ENCODE measurements around the gene IL17RC.
"Not testable (repeated sequence)": the region's sequence is repeated elsewhere in the genome, so short reads cannot be mapped to it uniquely, and the experiment has no call there.

Gene IL17RC

DNA sequence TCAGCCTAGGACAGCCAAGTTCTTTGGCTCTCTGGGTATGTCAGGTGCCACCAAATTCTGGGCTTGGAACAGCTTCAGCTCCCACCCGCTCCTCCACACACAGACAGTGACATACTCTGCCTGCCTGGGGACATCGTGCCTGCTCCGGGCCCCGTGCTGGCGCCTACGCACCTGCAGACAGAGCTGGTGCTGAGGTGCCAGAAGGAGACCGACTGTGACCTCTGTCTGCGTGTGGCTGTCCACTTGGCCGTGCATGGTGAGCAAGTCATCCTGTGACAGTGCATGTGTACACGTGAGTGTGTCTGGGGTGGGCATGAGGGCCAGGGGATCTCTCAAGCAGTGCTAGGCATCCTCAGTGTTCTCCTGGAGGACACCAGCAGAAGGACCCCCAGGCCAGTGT, 922 bp downstream of the IL17RC start:
- DNase-seq, result no peak

DNA sequence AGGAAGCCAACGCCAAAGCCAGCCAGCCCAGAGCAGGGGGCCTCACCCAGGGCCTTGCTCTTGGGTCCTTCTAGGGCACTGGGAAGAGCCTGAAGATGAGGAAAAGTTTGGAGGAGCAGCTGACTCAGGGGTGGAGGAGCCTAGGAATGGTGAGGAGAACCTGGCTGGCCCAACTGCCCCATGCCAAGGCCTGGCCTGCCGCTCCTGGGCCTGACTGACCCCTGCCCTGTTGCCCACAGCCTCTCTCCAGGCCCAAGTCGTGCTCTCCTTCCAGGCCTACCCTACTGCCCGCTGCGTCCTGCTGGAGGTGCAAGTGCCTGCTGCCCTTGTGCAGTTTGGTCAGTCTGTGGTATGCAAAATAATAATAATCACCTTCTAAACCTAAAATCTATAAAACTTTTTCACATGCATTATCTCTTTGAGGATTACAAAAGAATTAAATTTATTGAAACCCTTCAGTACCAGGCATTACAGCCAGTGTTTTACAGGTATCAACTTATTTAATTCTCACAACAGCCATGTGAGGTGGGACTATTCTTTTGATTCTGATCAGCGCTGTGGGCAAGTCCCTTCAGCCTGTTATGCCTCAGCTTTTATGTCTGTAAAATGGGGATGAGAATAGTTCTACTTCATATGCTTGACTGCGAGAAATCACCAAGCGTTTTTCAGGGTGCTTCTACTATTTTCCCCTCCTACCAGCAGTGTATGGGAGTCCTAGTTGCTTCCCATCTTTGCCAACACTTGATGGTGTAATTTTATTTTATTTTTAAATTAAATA, 1.6 kb downstream of the IL17RC start:
- no peak for DNase-seq

- no peak for DNase-seq
Observed at GRCh38 chr3:9928158-9928557, 11.3 kb downstream of the IL17RC start.

- DNase-seq, result no peak
Observed at GRCh38 chr3:9930804-9931418, 14.0 kb downstream of the IL17RC start.

DNA sequence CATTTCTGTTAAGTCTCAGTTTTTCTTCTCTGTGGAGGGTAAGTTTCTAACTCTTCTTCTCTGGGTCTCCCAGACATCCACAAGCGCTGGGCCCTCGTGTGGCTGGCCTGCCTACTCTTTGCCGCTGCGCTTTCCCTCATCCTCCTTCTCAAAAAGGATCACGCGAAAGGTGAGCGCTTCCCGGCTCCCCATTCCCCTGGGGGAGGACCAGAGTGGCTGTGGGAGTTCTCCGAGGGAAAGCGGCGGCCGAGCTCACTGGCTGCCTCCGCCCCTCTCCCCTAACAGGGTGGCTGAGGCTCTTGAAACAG, 15.6 kb downstream of the IL17RC start:
- DNase-seq, result no peak

DNA sequence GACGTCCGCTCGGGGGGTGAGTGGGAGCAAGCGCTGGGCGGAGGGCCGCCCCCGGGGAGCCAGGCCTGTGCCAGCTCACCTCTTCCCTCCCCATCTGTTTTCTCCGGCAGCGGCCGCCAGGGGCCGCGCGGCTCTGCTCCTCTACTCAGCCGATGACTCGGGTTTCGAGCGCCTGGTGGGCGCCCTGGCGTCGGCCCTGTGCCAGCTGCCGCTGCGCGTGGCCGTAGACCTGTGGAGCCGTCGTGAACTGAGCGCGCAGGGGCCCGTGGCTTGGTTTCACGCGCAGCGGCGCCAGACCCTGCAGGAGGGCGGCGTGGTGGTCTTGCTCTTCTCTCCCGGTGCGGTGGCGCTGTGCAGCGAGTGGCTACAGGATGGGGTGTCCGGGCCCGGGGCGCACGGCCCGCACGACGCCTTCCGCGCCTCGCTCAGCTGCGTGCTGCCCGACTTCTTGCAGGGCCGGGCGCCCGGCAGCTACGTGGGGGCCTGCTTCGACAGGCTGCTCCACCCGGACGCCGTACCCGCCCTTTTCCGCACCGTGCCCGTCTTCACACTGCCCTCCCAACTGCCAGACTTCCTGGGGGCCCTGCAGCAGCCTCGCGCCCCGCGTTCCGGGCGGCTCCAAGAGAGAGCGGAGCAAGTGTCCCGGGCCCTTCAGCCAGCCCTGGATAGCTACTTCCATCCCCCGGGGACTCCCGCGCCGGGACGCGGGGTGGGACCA, 16.1 kb downstream of the IL17RC start:
- peak; percentile 89 for DNase-seq

- DNase-seq, result peak; percentile 99
Observed at GRCh38 chr3:9933561-9934234, 16.8 kb downstream of the IL17RC start, which contains the start of gene CRELD1. TSS of gene CRELD1 (plus strand) at chr3:9933834. CDS start at chr3:9934439, 605 bp downstream.

GRCh38 chr3:9934235-9934621, 17.3 kb downstream of the IL17RC start:
- no peak for DNase-seq

GRCh38 chr3:9934993-9935392, 18.1 kb downstream of the IL17RC start:
- DNase-seq, result no peak

GRCh38 chr3:9935966-9936510, 19.1 kb downstream of the IL17RC start:
- no peak for DNase-seq

GRCh38 chr3:9937486-9938238, 20.8 kb downstream of the IL17RC start:
- DNase-seq, result no peak

DNA sequence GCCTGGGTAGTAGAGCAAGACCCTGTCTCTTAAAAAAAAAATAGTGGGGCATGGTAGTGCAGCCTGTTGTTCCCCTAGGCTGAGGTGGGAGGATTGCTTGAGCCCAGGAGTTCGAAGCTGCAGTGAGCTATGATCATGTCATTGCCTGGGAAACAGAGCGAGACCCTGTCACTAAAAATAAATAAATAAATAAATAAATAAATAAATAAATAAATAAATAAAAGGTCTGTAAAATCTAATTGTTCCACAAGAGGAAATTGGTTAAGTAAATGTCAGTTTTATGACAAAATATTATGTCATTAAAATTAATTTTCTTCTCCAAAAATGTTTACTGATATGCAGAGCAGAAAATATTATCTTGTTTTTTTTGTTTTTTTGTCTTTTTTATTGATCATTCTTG, 22.1 kb downstream of the IL17RC start:
- no peak for DNase-seq

DNA sequence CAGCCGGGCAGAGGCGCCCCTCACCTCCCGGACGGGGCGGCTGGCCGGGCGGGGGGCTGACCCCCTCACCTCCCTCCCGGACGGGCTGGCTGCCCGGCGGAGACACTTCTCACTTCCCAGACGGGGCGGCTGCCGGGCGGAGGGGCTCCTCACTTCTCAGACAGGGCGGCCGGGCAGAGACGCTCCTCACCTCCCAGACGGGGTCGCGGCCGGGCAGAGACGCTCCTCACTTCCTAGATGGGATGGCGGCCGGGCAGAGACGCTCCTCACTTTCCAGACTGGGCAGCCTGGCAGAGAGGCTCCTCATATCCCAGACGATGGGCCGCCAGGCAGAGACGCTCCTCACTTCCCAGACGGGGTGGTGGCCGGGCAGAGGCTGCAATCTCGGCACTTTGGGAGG, 23.0 kb downstream of the IL17RC start:
- DNase-seq, result not testable (repeated sequence)

- no peak for DNase-seq
Observed at GRCh38 chr3:9940746-9941145, 23.8 kb downstream of the IL17RC start.

- DNase-seq, result no peak
Observed at GRCh38 chr3:9942164-9942563, 25.3 kb downstream of the IL17RC start.

DNA sequence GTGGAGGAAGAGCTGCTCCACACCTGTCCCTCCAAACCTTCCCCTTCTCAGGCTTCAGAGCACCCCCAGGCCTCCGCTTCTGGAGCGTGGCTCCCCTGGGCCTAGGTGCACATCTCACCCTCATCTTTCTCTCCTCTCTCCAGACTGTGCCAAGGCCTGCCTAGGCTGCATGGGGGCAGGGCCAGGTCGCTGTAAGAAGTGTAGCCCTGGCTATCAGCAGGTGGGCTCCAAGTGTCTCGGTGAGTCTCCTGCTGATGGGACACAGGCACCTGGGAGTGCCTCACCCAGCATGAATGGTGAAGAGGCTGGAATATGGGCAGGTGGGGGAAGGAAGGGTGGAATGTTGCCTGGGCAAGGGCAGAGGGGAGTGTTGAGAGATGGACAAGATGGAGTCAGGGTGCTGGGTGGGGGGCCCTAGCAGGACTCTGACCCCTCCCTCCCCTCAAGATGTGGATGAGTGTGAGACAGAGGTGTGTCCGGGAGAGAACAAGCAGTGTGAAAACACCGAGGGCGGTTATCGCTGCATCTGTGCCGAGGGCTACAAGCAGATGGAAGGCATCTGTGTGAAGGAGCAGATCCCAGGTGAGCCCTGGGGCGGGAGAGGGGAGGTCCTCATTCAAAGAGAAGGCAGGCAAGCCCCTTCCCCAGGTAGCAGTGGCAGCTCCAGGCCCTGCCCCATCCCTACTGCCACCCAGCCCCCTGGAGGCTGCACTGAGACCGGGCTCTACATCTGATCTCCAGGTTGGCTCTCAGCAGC, 26.2 kb downstream of the IL17RC start:
- no peak for DNase-seq

GRCh38 chr3:9944271-9944670, 27.4 kb downstream of the IL17RC start:
- DNase-seq, result no peak

- no peak for DNase-seq
Observed at GRCh38 chr3:9945358-9945757, 28.5 kb downstream of the IL17RC start.

GRCh38 chr3:9946112-9947024, 29.5 kb downstream of the IL17RC start:
- DNase-seq, result peak; percentile 87
